HG03439 (cell line): ENCODE results near the gene VARS2.
"Not testable (repeated sequence)": the region's sequence is repeated elsewhere in the genome, so short reads cannot be mapped to it uniquely, and the experiment has no call there.

ENCODE experiments used
- ATAC-seq: cut with Tn5 transposase; IDR thresholded peaks from one replicate; pipeline ENCODE4 v1.9.1; 2021; ENCODE audit warnings: mild to moderate bottlenecking, moderate library complexity; ENCODE audit not compliant: unreplicated experiment

The VARS2 gene

DNA sequence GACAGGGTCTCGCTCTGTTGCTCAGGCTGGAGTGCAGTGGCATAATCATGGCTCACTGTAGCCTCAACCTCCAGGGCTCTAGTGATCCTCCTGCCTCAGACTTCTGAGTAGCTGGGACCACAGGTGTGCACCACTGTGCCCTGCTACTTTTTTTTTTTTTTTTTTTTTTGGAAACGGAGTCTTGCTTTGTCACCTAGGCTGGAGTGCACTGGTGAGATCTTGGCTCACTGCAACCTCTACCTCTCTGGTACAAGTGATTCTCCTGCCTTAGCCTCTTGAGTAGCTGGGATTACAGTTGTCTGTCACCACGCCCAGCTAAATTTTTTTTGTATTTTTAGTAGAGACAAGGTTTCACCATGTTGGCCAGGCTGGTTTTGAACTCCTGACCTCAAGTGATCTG, 13.0 kb downstream of the VARS2 start:
- not testable (repeated sequence) for ATAC-seq

DNA sequence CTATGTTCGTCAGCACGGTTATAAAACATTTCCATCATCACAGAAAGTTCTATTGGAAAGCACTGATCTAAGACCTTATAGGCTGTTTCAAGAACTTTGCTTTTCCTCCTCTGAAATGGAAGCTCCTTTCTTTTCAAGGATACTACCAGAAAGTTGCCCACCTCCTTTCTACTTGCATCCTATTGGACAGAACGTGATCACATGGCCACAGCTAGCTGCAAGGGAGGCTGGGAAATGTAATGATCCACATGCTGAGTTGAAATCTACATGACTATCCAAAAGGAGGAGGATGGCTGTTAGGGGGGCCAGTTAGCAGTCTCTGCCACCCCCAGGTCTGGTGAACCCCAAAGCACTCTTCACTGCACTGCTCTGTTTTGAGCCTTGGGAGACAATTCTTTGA, 14.6 kb downstream of the VARS2 start:
- ATAC-seq: no peak

DNA sequence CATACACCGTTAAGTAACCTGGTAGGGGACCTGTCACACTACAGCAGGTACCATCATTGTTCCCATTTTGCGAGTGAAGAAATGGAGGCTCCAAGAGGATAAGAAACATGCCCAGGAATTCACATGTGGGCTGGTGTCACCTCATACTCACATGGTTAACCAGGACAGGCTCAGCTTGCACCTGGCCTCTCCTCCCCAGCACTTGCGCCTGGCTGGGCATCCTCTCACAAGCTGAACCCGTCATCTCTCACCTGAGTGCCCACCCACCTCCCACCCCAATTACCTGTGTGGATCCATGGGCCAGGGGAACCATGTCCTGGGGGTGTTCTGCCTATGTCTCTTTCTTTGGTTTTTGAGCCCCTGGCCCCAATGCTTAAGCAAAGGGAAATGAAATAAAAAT, 16.5 kb downstream of the VARS2 start:
- no peak for ATAC-seq

DNA sequence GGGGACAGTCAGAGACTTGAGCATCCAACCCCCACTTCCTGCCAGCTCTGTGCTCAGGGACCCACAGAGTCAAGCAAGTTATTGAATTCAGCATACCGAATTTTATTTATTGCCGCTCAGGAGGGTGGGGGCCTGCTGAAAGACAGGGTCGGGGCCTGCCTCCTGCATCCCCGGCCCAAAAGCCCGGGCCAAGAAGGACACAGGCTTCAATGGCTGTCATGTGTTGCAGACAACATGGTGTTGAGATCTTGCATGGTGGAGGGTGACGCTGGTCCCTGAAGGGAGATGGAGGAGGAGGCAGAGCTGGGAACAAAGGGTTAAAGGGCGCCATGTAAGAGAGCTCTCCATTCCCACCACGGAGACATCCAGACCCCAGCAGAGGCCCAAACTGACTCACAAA, 17.2 kb downstream of the VARS2 start:
- no peak for ATAC-seq

DNA sequence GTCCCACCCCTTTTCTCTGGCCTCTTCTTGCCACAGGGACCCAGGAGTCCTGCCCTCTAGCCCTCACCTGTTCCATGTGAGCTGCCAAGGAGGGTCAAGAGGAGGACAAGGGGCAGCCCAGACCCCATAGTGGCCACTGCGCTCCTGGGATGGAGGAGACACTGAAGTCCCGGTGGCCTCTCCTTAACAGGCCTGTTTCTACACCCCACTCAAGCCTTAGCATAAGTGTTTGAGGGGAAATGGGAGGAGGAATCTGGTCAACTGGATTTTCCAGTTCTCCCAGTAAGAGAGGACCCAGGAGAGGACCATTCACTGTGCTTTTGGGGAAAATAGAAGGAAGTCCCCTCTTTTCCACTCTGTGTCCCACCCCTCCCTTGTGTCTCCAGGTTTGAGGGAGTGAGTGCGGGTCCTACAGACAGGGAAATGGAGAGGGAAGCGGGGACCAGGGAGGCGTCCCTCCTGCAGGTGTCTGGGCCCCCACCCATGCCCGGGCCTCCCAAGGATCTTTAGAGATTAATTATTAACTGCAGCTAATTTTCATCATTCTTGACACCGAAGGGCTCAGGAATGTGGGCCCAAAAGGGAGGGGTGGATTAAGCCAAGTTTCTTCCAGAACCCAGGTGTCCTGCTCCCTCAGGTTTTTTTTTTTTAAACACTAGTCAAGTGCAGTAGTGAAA, 18.1 kb downstream of the VARS2 start, which contains the start of gene SFTA2:
TSS of gene SFTA2 (minus strand) at position 202 of the 677 bp plus-strand sequence. CDS start at position 128, 74 bp downstream.
- ATAC-seq: no peak

DNA sequence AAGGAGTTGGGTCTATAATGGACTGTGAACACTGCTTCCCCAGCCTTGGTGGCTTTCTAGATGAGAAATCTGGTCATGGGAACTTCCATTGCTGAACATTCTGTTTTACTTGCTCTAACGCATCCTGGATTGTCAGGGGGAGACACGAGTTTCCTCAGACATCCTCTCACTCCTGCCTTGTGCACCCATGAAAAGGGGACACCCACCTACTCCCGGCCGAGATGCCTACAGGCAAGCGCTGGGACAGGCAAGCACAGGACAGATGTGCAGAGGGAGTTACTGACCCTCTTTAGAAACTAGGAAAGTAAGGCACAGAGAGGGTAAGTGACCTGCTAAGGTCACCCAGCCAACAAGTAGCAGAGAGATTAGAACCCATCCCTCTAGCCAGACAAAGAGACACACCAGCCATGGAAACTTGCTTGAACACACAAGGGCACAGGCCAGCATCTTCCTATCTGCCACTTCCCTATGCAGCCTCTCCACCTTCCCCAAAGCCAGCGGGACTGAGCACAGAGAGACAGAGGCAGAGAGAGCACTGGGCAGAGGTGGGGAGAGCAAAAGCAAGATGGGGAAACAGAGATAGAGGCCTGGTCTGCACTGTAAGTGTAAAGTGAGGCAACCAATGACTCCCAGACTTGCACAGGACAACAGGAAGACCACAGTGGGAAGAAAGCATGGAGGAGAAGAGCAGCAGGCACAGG, 18.8 kb downstream of the VARS2 start:
- no peak for ATAC-seq

DNA sequence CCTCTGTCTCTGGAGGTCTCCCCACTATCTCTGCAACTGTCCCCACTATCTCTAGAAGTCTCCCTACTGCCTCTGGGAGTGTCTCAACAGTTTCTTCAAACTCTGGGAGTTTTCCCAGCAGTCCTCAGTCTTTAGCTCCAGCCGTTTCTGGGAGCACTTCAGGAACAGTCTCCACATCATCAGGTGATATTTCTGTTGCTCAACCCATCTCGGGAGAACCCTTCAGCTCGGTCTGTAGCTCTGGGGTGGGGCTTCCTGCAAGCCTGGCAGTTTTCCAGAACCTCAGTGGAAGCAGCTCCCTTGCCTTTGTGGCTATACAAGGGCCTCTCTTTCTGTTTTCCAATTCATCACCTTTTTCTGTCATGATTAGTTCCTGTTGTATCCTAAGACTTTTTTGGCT, 21.0 kb downstream of the VARS2 start:
- ATAC-seq: no peak

DNA sequence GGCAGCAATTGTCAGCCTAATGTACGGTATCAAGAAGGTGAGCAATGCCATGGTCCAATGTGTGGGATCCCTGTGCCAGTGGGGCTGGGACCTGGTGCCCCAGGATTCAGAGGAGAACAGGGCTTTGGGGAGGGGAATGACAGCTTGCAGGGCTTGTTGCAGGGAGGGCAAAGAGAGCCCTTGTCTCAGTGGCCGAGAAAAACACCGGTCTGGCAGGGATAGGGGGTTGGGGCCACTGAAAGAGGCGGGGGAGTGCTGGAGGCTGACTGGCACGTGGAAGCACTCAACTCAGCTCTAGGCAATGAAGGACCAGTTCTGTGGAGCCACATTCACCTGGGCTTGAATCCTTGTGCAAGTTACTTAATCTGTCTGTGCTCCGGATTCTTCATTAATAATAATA, 23.2 kb downstream of the VARS2 start:
- no peak for ATAC-seq

DNA sequence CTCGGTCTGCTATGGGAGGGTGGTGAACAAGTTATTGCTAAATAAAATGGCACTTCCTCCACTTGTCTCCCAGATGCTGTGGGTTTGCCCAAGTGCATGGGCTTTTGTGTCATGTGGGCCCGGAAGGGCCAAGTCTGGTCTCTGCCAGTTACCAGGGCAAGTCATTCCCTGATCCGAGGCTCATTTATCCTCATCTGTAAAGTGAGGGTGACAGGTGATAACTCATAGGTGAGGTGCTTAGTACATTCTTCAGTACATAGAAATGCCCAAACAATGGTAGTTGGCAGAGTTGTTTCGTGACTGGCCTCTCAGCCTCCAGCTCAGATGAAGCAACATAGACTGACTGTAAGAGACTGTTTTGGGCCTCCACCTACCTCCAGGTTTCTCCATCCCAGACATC, 24.7 kb downstream of the VARS2 start:
- ATAC-seq: no peak

DNA sequence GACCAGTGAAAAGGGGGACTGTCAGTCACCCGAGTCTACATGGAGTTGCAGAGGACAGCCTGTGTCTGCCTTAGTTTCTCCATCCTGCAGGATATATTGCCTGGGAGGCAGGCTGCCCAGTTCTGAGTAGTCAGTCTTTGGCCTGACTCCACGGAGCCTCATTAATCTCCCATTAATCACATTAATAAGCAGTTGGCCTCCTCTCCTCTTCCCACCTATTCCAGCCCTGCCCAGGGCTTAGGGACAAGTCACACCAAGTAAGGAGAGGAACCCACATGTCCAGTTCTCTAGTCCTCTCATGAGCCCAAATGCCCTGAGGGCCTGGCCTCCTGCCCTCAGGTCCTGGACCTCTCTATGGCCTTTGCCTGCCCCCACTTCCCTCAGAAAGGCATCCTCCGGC, 25.4 kb downstream of the VARS2 start:
- no peak for ATAC-seq

DNA sequence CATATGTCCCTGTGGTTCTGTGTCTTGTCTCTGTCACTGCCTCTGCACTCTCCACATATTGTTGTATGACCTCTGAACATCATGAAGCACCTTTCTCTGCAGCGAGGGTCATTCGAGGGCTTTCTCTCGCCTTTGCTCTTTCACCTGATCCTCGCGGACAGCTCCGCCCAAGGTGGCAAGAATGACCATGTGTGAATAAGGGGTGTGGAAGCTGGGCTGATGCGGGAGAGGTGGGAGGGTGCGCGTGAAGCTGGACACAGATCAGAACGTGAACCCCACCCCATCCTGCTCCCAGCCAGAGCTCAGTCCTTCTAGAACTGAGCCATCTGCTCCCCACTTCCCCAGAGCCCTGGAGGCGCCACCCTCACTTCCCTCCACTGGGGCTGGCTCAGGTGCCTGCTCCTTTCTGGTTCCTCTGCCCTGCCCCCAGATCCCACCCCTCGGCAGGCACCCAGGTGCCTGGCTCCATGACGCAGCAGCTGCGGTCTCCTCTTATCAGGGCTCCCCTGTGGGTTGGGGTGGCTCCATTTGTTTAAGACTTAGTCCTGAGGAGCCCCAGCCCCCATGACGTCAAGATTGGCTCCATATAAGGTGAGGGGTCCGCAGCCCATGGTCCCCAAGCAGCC, 26.4 kb downstream of the VARS2 start, which contains the start of gene MUCL3:
TSS of gene MUCL3 (plus strand) at position 613 of the 626 bp plus-strand sequence. CDS start 27 bp downstream, outside the sequence.
- ATAC-seq: no peak

DNA sequence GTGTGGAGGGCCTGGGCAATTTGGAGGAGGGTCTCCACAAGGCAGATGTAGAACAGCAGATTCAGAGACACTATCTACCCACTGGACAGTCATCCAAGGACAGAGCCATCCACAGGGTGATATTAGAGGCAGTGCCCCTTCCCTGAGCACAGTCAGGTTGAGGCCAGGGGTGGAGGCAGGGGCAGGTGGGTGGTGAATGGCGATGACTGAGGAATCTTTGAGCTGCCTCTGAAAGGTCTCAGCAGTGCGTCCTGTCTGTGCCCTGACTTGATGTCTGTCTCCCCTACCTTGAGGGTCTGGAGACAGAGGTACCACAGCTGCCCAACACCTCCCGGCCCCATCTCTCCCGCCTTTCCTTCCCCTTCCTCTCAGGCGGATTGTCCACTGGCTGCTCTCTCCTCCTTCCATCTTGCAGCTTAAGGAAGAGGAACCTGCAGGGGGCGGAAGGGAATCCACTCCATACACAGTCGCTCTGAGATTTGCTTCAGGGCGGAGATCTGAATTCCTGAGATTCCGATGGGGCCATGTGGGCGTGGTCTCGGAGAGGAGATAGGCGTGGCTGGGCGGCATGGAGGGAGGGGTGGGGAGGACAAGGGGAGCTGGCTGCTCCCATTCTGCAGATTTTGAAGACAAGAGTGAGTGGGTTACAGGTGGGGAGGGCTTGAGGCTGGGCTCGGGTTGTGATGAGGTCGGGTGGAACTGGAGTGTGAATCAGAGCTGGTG, 28.5 kb downstream of the VARS2 start:
- ATAC-seq: no peak

DNA sequence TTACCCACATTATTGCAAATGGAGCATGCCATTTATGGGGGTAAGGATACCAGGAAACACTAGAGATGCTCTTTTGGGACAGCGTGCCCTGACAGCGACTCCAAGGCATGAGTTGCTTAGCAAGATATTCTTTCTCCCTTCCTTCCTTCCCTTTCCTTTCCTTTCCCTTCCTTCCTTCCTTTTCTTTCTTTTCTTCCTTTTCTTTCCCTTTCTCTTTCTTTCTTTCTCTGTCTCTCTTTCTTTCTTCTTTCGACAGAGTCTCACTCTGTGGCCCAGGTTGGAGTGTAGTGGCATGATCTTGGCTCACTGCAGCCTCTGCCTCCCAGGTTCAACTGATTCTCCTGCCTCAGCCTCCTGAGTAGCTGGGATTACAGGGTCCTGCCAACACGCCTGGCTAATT, 30.0 kb downstream of the VARS2 start:
- no peak for ATAC-seq

DNA sequence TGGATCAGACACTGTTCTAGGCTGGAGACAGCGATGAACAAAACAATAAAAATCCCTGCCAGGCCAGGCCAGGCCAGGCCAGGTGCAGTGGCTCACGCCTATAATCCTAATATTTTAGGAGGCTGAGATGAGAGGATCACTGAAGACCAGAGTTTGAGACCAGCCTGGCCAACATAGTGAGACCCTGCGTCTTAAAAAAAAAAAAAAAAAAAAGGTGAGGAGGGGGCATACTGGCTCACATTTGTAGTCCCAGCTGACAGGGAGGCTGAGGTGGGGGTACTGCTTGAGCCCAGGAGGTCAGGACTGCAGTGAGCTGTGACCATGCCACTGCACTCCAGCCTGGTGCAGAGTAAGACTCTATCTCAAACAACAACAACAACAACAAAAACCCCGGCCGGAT, 31.2 kb downstream of the VARS2 start:
- no peak for ATAC-seq

DNA sequence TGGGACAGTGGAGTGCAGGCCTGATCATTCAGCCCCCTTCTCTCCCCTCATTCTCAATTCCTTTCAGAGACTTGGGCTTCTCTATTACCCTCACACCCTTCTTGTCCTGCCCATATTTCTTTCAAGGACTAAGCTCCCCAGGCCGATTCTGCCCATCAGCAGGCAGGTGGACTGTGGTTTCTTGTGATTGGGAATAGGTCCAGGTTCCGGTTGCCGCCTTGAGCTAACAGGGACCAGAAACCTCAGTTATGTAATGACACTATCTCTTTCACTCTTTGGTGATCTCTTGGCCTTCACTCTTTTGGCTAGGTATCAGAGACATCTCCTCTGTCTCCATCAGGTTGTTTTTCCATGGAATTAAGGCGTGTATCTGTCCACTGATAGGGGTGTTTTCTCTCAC, 33.2 kb downstream of the VARS2 start:
- ATAC-seq: no peak

DNA sequence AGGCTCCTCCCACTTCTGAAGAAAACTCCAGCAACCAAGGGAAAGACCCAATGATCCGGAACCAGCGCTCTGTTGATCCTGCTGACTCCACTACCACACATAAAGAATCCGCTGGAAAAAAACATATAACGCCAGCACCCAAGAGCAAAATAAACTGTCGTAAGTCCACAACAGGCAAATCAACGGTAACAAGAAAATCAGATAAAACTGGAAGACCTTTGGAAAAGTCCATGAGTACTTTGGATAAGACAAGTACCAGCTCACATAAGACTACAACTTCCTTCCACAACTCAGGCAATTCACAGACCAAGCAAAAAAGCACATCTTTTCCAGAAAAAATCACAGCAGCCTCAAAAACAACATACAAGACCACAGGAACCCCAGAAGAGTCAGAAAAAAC, 34.8 kb downstream of the VARS2 start:
- ATAC-seq: no peak

DNA sequence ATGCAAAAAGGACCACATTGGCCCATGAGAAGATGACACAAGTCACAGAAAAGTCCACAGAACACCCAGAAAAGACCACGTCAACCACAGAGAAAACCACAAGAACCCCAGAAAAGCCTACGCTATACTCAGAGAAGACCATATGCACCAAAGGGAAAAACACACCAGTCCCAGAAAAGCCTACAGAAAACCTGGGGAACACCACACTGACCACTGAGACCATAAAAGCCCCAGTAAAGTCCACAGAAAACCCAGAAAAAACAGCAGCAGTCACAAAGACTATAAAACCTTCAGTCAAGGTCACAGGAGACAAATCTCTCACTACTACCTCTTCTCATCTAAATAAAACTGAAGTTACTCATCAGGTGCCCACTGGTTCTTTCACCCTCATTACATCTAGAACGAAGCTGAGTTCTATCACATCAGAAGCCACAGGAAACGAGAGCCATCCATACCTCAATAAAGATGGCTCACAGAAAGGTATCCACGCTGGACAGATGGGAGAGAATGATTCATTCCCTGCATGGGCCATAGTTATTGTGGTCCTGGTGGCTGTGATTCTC, 38.0 kb downstream of the VARS2 start:
- ATAC-seq: no peak

DNA sequence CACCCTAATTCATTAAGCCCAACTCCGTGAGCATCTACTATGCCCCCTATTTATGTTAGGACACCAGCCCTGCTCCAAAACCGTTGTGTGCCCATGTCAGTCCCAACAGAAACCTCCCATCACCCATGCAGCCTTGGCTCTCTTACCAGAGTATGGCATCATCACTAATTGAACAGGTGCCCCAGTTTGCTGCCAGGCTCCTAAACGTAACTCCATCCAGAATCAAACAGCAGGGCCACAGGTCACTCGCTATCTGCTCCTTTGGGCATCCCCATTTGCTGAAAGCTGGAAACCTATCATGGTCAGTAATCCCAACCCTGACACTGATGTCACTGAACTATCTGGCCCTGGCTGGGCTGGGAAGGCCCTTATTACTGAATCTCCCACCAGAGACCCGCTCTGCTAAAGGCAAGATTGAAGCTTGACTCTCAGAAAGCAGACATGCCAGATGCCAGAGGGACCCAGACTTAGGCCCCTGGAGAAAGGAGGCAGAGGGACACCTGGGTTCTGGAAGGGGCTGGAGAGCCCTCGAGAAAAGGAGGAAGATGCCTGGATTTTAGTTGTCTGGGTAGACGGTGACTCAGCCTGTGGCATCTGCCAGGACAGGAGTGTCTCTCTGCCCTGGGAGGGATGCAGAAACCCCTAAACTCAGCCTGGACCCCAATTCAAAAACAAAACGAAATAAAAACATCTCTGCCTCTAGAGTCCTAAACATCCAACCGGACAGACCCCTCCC, 40.8 kb downstream of the VARS2 start:
- ATAC-seq: no peak

DNA sequence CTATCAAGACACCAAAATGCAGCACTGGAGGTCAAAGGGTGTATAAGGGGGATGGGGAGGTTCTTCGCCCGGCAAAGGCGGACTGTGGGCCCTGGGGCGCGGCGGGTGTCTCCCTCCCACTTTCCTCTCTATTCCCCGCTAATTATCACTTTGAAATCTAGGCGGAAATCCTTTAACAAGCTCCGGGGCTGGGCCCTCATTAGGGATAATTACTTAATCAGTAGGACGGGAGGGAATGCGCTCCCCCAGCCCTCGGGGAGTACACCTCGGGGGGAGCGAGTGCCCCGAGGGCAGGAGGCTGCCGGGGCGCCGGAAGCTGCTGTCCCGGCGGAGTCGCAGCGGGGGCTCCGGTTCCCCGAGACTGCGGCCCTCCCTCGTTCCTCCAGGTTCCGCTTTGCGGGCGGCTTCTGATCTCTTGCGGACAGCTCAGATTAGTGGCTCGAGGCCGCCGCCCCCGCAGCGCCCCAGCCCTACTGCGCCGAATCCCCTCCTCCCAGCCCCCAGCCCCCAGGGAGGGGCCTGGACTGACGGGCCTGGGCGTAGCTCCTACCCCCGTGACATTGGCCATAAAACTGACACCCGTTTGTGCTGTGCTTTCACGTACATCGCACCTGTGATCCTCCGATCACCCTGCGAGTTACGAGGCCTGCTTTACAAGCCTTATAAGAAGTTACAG, 41.5 kb downstream of the VARS2 start:
- ATAC-seq: peak; percentile 59

DNA sequence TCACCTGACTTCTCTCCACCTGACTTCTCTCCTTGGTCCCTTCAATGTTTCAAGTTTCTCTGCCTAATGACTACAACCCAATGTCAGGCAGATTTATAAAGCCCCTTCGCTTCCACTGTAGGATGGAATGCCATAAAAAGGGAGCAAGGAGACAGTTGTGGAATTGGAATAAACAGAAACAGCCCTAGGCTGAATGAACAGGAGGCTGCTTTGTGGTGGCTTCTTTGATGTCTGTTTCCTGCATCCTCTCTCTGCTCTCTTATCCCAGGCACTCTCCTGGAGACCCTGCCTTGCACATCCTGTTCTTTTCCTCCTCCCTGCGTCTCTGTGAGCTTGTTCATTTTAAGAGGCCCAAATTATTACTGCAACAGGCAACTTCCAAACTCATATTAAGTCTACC, 43.7 kb downstream of the VARS2 start:
- no peak for ATAC-seq
